CD4-positive, alpha-beta T cell treated with Interleukin-17A for 4 hours (primary cell): ENCODE measurements around the gene ENO4.
A peak's percentile ranks its signal among the peaks of the same experiment; 100 is the strongest.

ENCODE experiments used
- DNase-seq: peaks from one replicate; pipeline ENCODE4 v3.0.0-alpha.2; 2020; ENCODE audit warnings: mixed read lengths

Gene ENO4

GRCh38 chr10:116849248-116850057, at the start of gene ENO4:
ENO4 (plus strand) TSS chr10:116849499; CDS start chr10:116849567, 68 bp downstream.
- DNase-seq: peak; percentile 39

GRCh38 chr10:116800286-116800929, 48.9 kb upstream of the ENO4 start:
- no peak for DNase-seq

- no peak for DNase-seq
Observed at GRCh38 chr10:116801658-116802057, 47.6 kb upstream of the ENO4 start.

- DNase-seq: no peak
Observed at GRCh38 chr10:116802474-116802873, 46.8 kb upstream of the ENO4 start.

GRCh38 chr10:116802876-116803275, 46.4 kb upstream of the ENO4 start:
- DNase-seq: no peak

- no peak for DNase-seq
Observed at GRCh38 chr10:116803451-116804249, 45.6 kb upstream of the ENO4 start.

- DNase-seq: no peak
Observed at GRCh38 chr10:116808706-116809105, 40.6 kb upstream of the ENO4 start.

GRCh38 chr10:116809483-116810119, 39.7 kb upstream of the ENO4 start:
- no peak for DNase-seq

- no peak for DNase-seq
Observed at GRCh38 chr10:116810120-116810500, 39.2 kb upstream of the ENO4 start.

GRCh38 chr10:116810895-116811294, 38.4 kb upstream of the ENO4 start:
- DNase-seq: no peak

GRCh38 chr10:116811691-116812090, 37.6 kb upstream of the ENO4 start:
- no peak for DNase-seq

GRCh38 chr10:116815641-116816415, 33.5 kb upstream of the ENO4 start:
- DNase-seq: no peak

GRCh38 chr10:116817178-116817577, 32.1 kb upstream of the ENO4 start:
- no peak for DNase-seq

GRCh38 chr10:116817780-116818343, 31.4 kb upstream of the ENO4 start:
- no peak for DNase-seq

GRCh38 chr10:116819999-116820677, 29.2 kb upstream of the ENO4 start:
- no peak for DNase-seq

GRCh38 chr10:116825901-116826300, 23.4 kb upstream of the ENO4 start:
- DNase-seq: no peak

GRCh38 chr10:116826803-116827202, 22.5 kb upstream of the ENO4 start:
- DNase-seq: no peak

GRCh38 chr10:116827214-116827671, 22.1 kb upstream of the ENO4 start:
- DNase-seq: no peak

GRCh38 chr10:116828116-116828515, 21.2 kb upstream of the ENO4 start:
- DNase-seq: no peak

- DNase-seq: no peak
Observed at GRCh38 chr10:116829711-116830110, 19.6 kb upstream of the ENO4 start.

- DNase-seq: no peak
Observed at GRCh38 chr10:116831086-116831485, 18.2 kb upstream of the ENO4 start.
